Uterus (tissue), 2 donors: ENCODE results near the gene EVPLL.

Experiments used
- CTCF ChIP-seq, 4 experiments: fragments of 200-600 bp in 2 of 4; fragments of 450-650 bp in 2 of 4; sonication (generic) in 2 of 4; IDR thresholded peaks; one replicate each; pipeline ENCODE4 v1.5.1; 2016 to 2019; ENCODE audit warnings: antibody characterized with exemption in 4 of 4, mild to moderate bottlenecking in 2 of 4, moderate library complexity in 1 of 4
- POLR2A ChIP-seq, 2 donors: fragments of 450-650 bp; IDR thresholded peaks; one replicate each; pipeline ENCODE4 v1.6.1; 2016; ENCODE audit warnings: antibody characterized with exemption in 2 of 2, mild to moderate bottlenecking in 1 of 2, moderate library complexity in 1 of 2

- TF ChIP-seq CTCF (IDR thresholded peaks at IDR 0.05) (no peak), POLR2A (IDR thresholded peaks at IDR 0.05) (no peak)
These were observed 6.8 kb upstream of the EVPLL start for GRCh38 chr17:18370761-18371160.
